Measurements from ENCODE around the gene FOXI1. TPM values are rescaled to one million over a fixed set of nuclear protein-coding genes. Genes with fewer than 3 reads are reported as not detected.

The FOXI1 gene
- total RNA-seq, 1 donor from 2014 or later, result not detected

DNA sequence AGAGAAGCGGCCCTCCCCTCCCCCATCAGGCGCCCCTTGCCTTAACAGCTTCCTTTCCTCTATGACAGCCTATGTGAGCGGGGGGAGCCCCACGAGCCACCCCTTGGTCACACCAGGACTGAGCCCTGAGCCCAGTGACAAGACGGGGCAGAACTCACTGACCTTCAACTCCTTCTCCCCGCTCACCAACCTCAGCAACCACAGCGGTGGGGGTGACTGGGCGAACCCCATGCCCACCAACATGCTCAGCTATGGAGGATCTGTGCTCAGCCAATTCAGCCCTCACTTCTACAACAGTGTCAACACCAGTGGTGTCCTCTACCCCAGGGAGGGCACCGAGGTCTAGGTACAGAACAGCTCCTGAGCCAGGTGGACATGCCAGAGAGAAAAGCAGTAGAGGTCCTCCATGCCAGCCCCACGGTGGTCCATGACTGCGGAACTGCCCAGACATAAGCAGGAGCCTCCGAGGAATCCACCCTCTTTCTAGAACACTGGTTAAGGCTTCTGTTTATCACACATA is 2.6 kb downstream of the FOXI1 start:
- peaks cover 3% of the 10 kb centered on the region for H3K4me1 Mint-ChIP-seq (ENCODE audit: low read depth, unreplicated experiment)
- H3K27ac Mint-ChIP-seq (ENCODE audit: unreplicated experiment), result no peak overlapping the region
- H3K27me3 Mint-ChIP-seq (ENCODE audit: unreplicated experiment), result peaks cover 11% of the 10 kb centered on the region
- TF ChIP-seq, protein P1, sequence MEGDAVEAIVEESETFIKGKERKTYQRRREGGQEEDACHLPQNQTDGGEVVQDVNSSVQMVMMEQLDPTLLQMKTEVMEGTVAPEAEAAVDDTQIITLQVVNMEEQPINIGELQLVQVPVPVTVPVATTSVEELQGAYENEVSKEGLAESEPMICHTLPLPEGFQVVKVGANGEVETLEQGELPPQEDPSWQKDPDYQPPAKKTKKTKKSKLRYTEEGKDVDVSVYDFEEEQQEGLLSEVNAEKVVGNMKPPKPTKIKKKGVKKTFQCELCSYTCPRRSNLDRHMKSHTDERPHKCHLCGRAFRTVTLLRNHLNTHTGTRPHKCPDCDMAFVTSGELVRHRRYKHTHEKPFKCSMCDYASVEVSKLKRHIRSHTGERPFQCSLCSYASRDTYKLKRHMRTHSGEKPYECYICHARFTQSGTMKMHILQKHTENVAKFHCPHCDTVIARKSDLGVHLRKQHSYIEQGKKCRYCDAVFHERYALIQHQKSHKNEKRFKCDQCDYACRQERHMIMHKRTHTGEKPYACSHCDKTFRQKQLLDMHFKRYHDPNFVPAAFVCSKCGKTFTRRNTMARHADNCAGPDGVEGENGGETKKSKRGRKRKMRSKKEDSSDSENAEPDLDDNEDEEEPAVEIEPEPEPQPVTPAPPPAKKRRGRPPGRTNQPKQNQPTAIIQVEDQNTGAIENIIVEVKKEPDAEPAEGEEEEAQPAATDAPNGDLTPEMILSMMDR (IDR thresholded peaks at IDR 0.05; ENCODE audit: partially characterized antibody, unreplicated experiment), result no peak
- no peak overlapping the region for H3K4me3 Mint-ChIP-seq (ENCODE audit: unreplicated experiment)
- peaks cover 7% of the 10 kb centered on the region for H3K9me3 Mint-ChIP-seq (ENCODE audit: unreplicated experiment)
- no peak for DNase-seq
- H3K36me3 Mint-ChIP-seq (ENCODE audit: unreplicated experiment), result no peaks in the 10 kb centered on the region

DNA sequence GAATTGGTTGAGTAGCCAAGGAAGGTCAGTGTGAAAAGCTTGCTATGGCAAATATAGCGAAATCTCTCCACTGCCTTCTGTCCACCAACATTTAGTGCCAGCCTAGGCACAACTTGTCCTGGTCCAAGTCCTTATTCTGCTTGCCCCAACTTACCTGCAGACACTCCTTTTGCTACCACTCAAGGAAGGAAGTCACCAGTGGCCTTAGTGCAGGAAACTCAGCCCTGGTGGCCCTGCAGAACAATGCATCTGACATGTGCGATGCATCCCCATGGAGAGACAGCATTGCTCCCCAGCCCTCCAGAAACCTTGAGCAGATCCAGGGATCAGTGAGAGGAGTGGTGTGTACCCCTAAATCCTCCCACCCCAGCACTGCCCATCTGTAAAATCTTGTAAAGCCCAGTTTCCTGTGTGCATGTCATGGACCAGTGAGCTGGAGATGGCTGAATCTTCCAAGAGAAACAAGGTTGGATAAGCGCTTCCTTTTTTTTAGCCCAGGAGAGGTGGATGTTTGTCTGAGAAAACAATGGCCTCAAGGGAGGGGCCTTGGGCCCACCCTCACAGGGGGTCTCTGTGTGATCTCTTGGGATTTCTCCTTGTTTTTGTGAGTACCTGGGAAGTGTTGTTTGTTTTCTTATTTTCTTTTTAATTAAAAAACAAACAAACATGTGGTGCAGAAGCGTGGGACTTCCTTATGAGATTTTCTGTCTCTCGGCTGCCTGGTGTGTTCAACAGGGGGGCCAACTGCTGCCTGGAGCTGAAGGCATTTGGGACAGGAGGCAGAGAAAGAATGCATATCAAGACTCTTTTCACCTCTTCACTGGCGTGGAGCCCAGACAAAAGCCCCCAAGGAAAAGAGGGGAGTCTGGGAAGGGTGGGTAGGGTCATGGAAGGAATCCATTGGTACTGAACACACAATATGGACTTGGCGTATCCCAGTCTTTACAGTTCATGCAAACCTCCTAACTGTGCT is 3.6 kb downstream of the FOXI1 start:
- TF ChIP-seq, protein P1 (IDR thresholded peaks at IDR 0.05; ENCODE audit: partially characterized antibody, unreplicated experiment), result no peak
- Mint-ChIP-seq H3K27me3 (ENCODE audit: unreplicated experiment) (peaks cover 9% of the 10 kb centered on the region), H3K4me1 (ENCODE audit: low read depth, unreplicated experiment) (peaks cover 3% of the 10 kb centered on the region), H3K9me3 (ENCODE audit: unreplicated experiment) (peaks cover 7% of the 10 kb centered on the region), H3K27ac (ENCODE audit: unreplicated experiment) (no peak overlapping the region), H3K4me3 (ENCODE audit: unreplicated experiment) (no peak overlapping the region), H3K36me3 (ENCODE audit: unreplicated experiment) (no peaks in the 10 kb centered on the region)
- DNase-seq, result no peak

DNA sequence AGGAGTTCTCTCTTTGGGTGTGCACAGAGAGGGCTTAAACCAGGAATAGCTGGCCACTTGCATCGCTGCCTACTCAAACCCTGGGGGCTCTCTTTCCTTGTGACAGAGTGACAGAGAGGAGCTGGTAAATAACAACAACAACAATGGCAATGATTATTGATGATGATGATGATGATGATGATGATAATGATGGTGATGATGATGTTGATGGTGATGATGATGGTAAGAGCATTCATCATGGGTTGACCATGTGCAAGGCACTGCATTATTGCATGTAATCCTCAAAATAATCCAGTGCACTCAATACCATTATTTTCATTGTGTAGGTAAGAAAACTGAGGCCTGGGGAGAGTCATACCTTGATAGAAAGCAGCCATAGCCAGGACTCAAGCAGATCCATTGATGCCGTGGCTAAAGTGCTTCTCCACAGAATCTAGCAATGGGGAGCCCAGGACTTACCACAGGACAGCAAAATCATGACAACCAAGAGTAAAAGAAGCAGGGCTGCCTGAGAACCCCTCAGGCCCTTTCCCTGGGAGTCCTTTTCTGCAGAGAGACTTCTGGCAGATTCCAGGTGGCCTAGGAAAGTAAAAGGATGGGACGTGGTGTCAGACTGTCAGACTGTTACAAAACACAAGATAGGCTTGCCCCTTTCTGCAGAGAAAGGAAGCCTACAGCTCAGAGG is 4.8 kb downstream of the FOXI1 start:
- H3K27ac Mint-ChIP-seq (ENCODE audit: unreplicated experiment), result no peak overlapping the region
- no peak overlapping the region for H3K4me3 Mint-ChIP-seq (ENCODE audit: unreplicated experiment)
- DNase-seq, result no peak
- H3K4me1 Mint-ChIP-seq (ENCODE audit: low read depth, unreplicated experiment), result no peaks in the 10 kb centered on the region
- H3K9me3 Mint-ChIP-seq (ENCODE audit: unreplicated experiment), result peaks cover 3% of the 10 kb centered on the region
- H3K27me3 Mint-ChIP-seq (ENCODE audit: unreplicated experiment), result peaks cover 6% of the 10 kb centered on the region
- no peaks in the 10 kb centered on the region for H3K36me3 Mint-ChIP-seq (ENCODE audit: unreplicated experiment)
- TF ChIP-seq, protein P1 (IDR thresholded peaks at IDR 0.05; ENCODE audit: partially characterized antibody, unreplicated experiment), result no peak

DNA sequence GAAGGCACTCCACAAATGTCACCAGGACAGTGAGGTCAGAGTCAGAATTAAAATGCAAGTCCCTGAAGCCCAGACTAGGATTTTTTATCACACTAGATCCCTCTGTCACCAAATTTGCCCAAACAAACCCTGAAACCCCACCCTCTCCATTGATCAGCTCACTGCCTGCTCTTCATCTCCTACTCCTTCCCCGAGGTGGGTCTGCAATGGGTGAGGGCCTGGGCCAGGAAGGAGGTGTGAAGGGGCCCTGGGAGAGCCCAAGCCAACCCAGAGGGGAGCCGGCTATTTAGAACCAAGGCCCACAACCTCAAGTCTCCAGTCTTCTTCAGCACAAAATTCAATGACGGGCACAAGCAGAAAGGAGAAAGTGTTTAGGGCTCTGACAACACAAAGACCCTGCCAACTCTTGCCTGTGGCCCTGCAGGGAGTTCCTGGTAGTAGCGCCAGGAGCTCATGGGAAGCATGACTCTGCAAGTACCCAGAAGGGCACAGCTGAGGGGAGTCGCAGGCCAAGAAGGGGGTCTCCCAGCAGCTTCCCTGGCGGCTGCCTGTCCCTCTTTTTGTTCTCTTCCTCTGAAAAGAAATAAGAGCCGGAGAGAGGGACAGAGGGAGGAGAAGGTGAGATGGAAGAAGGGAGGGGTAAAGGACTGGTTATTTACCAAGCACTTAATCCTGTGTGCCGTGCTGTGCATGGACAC is 5.5 kb downstream of the FOXI1 start:
- no peaks in the 10 kb centered on the region for H3K36me3 Mint-ChIP-seq (ENCODE audit: unreplicated experiment)
- DNase-seq, result no peak

More for the DNA sequence above, 5.5 kb downstream of the FOXI1 start:
- H3K4me3 Mint-ChIP-seq (ENCODE audit: unreplicated experiment), result no peak overlapping the region
- peaks cover 6% of the 10 kb centered on the region for H3K27me3 Mint-ChIP-seq (ENCODE audit: unreplicated experiment)
- H3K4me1 Mint-ChIP-seq (ENCODE audit: low read depth, unreplicated experiment), result no peaks in the 10 kb centered on the region
- no peak overlapping the region for H3K27ac Mint-ChIP-seq (ENCODE audit: unreplicated experiment)
- H3K9me3 Mint-ChIP-seq (ENCODE audit: unreplicated experiment), result peaks cover 3% of the 10 kb centered on the region
- TF ChIP-seq, protein P1 (IDR thresholded peaks at IDR 0.05; ENCODE audit: partially characterized antibody, unreplicated experiment), result no peak
